Neural cell (in vitro differentiated cells): ENCODE data around the gene FAM181B.

ENCODE experiments used
- EP300 ChIP-seq: fragments of 450-650 bp; conservative IDR thresholded peaks from 2 replicates; pipeline ENCODE4 v1.6.1; 2014; ENCODE audit warnings: antibody characterized with exemption, mild to moderate bottlenecking, moderate library complexity; ENCODE audit not compliant: poor library complexity, severe bottlenecking
- EZH2 ChIP-seq: fragments of 200-600, 300-800 bp; shearing (Covaris generic), sonication (generic); IDR thresholded peaks from 2 replicates; pipeline ENCODE4 v1.6.1; 2014; ENCODE audit warnings: antibody characterized with exemption, low read length, borderline replicate concordance, mild to moderate bottlenecking; ENCODE audit not compliant: insufficient read depth, poor library complexity, severe bottlenecking
- MXI1 ChIP-seq: fragments of 450-650 bp; conservative IDR thresholded peaks from 2 replicates; pipeline ENCODE4 v1.6.1; 2014; ENCODE audit warnings: antibody characterized with exemption, mild to moderate bottlenecking; ENCODE audit not compliant: poor library complexity, severe bottlenecking
- POLR2AphosphoS5 ChIP-seq: IDR thresholded peaks from 2 replicates; pipeline ENCODE4 v1.6.1; 2012
- RAD21 ChIP-seq: fragments of 450-650 bp; conservative IDR thresholded peaks from 2 replicates; pipeline ENCODE4 v1.6.1; 2014; ENCODE audit warnings: antibody characterized with exemption, mild to moderate bottlenecking, moderate library complexity
- SMC3 ChIP-seq: fragments of 450-650 bp; conservative IDR thresholded peaks from 2 replicates; pipeline ENCODE4 v1.6.1; 2014; ENCODE audit warnings: antibody characterized with exemption, mild to moderate bottlenecking, moderate library complexity; ENCODE audit not compliant: poor library complexity
- TF ChIP-seq, protein P1 (sequence below): fragments of 450-650 bp; IDR thresholded peaks from 2 replicates; pipeline ENCODE4 v1.5.1; 2014; ENCODE audit warnings: antibody characterized with exemption, mild to moderate bottlenecking, moderate library complexity; ENCODE audit not compliant: poor library complexity, severe bottlenecking
- TF ChIP-seq, protein P2 (sequence below): IDR thresholded peaks from 2 replicates; pipeline ENCODE4 v1.6.1; 2012; ENCODE audit warnings: borderline replicate concordance

DNA sequence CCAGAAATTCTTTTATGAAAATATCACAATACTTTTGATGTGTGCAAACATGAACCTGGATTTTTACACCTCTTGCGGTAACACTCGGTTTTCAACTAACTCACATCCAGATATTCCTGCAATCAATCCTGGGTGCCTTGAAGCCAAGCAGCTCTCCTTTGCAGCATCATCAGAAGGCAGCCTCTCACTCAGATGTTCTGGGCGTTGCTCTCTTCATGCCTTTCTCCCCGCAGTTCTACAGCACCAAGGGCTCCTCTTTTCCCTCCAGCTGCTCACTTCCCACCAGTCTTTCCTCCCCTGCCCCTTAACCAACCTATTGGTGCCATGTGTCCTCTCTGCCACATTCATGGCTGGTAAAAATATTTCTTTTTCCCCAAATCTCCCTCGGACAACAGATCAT, 2.9 kb downstream of the FAM181B start:
- TF ChIP-seq, protein P1, sequence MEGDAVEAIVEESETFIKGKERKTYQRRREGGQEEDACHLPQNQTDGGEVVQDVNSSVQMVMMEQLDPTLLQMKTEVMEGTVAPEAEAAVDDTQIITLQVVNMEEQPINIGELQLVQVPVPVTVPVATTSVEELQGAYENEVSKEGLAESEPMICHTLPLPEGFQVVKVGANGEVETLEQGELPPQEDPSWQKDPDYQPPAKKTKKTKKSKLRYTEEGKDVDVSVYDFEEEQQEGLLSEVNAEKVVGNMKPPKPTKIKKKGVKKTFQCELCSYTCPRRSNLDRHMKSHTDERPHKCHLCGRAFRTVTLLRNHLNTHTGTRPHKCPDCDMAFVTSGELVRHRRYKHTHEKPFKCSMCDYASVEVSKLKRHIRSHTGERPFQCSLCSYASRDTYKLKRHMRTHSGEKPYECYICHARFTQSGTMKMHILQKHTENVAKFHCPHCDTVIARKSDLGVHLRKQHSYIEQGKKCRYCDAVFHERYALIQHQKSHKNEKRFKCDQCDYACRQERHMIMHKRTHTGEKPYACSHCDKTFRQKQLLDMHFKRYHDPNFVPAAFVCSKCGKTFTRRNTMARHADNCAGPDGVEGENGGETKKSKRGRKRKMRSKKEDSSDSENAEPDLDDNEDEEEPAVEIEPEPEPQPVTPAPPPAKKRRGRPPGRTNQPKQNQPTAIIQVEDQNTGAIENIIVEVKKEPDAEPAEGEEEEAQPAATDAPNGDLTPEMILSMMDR = no peak
- TF ChIP-seq EZH2 (no peak), EP300 (no peak), SMC3 (no peak), POLR2AphosphoS5 (no peak), RAD21 (no peak), MXI1 (no peak)
- TF ChIP-seq, protein P2, sequence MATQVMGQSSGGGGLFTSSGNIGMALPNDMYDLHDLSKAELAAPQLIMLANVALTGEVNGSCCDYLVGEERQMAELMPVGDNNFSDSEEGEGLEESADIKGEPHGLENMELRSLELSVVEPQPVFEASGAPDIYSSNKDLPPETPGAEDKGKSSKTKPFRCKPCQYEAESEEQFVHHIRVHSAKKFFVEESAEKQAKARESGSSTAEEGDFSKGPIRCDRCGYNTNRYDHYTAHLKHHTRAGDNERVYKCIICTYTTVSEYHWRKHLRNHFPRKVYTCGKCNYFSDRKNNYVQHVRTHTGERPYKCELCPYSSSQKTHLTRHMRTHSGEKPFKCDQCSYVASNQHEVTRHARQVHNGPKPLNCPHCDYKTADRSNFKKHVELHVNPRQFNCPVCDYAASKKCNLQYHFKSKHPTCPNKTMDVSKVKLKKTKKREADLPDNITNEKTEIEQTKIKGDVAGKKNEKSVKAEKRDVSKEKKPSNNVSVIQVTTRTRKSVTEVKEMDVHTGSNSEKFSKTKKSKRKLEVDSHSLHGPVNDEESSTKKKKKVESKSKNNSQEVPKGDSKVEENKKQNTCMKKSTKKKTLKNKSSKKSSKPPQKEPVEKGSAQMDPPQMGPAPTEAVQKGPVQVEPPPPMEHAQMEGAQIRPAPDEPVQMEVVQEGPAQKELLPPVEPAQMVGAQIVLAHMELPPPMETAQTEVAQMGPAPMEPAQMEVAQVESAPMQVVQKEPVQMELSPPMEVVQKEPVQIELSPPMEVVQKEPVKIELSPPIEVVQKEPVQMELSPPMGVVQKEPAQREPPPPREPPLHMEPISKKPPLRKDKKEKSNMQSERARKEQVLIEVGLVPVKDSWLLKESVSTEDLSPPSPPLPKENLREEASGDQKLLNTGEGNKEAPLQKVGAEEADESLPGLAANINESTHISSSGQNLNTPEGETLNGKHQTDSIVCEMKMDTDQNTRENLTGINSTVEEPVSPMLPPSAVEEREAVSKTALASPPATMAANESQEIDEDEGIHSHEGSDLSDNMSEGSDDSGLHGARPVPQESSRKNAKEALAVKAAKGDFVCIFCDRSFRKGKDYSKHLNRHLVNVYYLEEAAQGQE = no peak
